ENCODE data around the gene FNBP1.
"Not testable (repeated sequence)": the region's sequence is repeated elsewhere in the genome, so short reads cannot be mapped to it uniquely, and the experiment has no call there.

The FNBP1 gene

GRCh38 chr9:129938291-129938979, 104.6 kb downstream of the FNBP1 start:
- no peak overlapping the region for H3K4me3 ChIP-seq (ENCODE audit: low read length)
- DNase-seq (ENCODE audit: low read depth): no peak
- no peak for TF ChIP-seq CTCF (IDR thresholded peaks at IDR 0.05; ENCODE audit: insufficient read depth, low read depth, low read length, missing control alignments)

GRCh38 chr9:129937879-129938278, 105.1 kb downstream of the FNBP1 start:
- not testable (repeated sequence) for DNase-seq (ENCODE audit: low read depth); H3K4me3 ChIP-seq (ENCODE audit: low read length)

GRCh38 chr9:129936222-129936621, 106.8 kb downstream of the FNBP1 start:
- TF ChIP-seq CTCF (IDR thresholded peaks at IDR 0.05; ENCODE audit: insufficient read depth, low read depth, low read length, missing control alignments): no peak
- DNase-seq (ENCODE audit: low read depth): no peak
- no peak overlapping the region for H3K4me3 ChIP-seq (ENCODE audit: low read length)

- TF ChIP-seq CTCF (IDR thresholded peaks at IDR 0.05; ENCODE audit: insufficient read depth, low read depth, low read length, missing control alignments): no peak
- H3K4me3 ChIP-seq (ENCODE audit: low read length): no peak overlapping the region
- DNase-seq (ENCODE audit: low read depth): no peak
Measured at GRCh38 chr9:129934780-129935179, 108.2 kb downstream of the FNBP1 start.

GRCh38 chr9:129934041-129934591, 108.9 kb downstream of the FNBP1 start:
- no peak overlapping the region for H3K4me3 ChIP-seq (ENCODE audit: low read length)
- DNase-seq (ENCODE audit: low read depth): no peak
- TF ChIP-seq CTCF (IDR thresholded peaks at IDR 0.05; ENCODE audit: insufficient read depth, low read depth, low read length, missing control alignments): no peak

GRCh38 chr9:129933185-129934040, 109.6 kb downstream of the FNBP1 start:
- H3K4me3 ChIP-seq (ENCODE audit: low read length): no peak overlapping the region
- no peak for DNase-seq (ENCODE audit: low read depth)
- no peak for TF ChIP-seq CTCF (IDR thresholded peaks at IDR 0.05; ENCODE audit: insufficient read depth, low read depth, low read length, missing control alignments)

Data from epithelial cell of esophagus (primary cell).